Chondrocyte (in vitro differentiated cells): ENCODE data around the gene MYRIP. TPM values are rescaled to one million over a fixed set of nuclear protein-coding genes. Genes with fewer than 3 reads are reported as not detected.

Source experiments
- DNase-seq: peaks from one replicate; pipeline ENCODE4 v3.0.0; 2021; ENCODE audit warnings: mixed read lengths, low spot score
- H3K27ac Mint-ChIP-seq: one replicate; pipeline ENCODE4 v1.8.0; 2021; ENCODE audit warnings: mild to moderate bottlenecking, moderate library complexity, mixed read lengths; ENCODE audit not compliant: unreplicated experiment
- H3K27me3 Mint-ChIP-seq: 2 replicates; pipeline ENCODE4 v1.8.0; 2021; ENCODE audit warnings: low read depth, mixed read lengths
- H3K36me3 Mint-ChIP-seq: 2 replicates; pipeline ENCODE4 v1.8.0; 2021; ENCODE audit warnings: low read depth, mixed read lengths
- H3K4me1 Mint-ChIP-seq: 2 replicates; pipeline ENCODE4 v1.8.0; 2021; ENCODE audit warnings: low read depth, mild to moderate bottlenecking, mixed read lengths
- H3K4me3 Mint-ChIP-seq: one replicate; pipeline ENCODE4 v1.8.0; 2021; ENCODE audit warnings: mild to moderate bottlenecking, moderate library complexity, mixed read lengths; ENCODE audit not compliant: unreplicated experiment
- H3K9me3 Mint-ChIP-seq: 2 replicates; pipeline ENCODE4 v1.8.0; 2021; ENCODE audit warnings: low read depth, mixed read lengths
- total RNA-seq: library from RNA; stranded (reverse); gene quantifications from 3 replicates; pipeline ENCODE4 v1.2.1, GENCODE V29; 2021
- TF ChIP-seq, protein P1 (sequence below): fragments of 200-600 bp; sonication (generic); IDR thresholded peaks from 2 replicates; pipeline ENCODE4 v1.5.0; 2021; ENCODE audit warnings: antibody characterized with exemption, mild to moderate bottlenecking, moderate library complexity

The MYRIP gene
- total RNA-seq, 1 donor from 2014 or later = 0.12 TPM

DNA sequence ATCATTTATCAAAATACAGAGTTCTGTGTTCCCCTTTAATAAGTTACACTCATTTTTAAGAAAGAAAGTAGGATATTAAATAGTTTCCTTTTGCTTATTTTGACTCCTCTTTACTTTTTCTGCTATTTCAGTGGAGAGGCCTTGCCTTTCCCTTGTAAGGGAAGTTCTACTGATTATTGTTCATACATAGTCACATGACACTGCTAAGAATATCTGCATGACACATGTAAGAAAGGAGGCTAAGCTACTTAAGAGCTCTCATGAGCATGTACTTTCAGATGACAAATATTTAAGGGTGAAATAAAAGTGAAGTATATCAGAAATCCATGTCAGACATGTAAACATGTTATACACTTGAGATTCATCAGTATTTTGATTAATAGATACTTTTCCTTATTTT is 39.0 kb downstream of the MYRIP start:
- Mint-ChIP-seq H3K36me3 (no peaks in the 10 kb centered on the region), H3K27ac (no peak overlapping the region), H3K4me1 (no peaks in the 10 kb centered on the region), H3K4me3 (no peak overlapping the region), H3K27me3 (peaks cover 4% of the 10 kb centered on the region), H3K9me3 (peaks cover 2% of the 10 kb centered on the region)
- TF ChIP-seq, protein P1, sequence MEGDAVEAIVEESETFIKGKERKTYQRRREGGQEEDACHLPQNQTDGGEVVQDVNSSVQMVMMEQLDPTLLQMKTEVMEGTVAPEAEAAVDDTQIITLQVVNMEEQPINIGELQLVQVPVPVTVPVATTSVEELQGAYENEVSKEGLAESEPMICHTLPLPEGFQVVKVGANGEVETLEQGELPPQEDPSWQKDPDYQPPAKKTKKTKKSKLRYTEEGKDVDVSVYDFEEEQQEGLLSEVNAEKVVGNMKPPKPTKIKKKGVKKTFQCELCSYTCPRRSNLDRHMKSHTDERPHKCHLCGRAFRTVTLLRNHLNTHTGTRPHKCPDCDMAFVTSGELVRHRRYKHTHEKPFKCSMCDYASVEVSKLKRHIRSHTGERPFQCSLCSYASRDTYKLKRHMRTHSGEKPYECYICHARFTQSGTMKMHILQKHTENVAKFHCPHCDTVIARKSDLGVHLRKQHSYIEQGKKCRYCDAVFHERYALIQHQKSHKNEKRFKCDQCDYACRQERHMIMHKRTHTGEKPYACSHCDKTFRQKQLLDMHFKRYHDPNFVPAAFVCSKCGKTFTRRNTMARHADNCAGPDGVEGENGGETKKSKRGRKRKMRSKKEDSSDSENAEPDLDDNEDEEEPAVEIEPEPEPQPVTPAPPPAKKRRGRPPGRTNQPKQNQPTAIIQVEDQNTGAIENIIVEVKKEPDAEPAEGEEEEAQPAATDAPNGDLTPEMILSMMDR = no peak
- no peak for DNase-seq

DNA sequence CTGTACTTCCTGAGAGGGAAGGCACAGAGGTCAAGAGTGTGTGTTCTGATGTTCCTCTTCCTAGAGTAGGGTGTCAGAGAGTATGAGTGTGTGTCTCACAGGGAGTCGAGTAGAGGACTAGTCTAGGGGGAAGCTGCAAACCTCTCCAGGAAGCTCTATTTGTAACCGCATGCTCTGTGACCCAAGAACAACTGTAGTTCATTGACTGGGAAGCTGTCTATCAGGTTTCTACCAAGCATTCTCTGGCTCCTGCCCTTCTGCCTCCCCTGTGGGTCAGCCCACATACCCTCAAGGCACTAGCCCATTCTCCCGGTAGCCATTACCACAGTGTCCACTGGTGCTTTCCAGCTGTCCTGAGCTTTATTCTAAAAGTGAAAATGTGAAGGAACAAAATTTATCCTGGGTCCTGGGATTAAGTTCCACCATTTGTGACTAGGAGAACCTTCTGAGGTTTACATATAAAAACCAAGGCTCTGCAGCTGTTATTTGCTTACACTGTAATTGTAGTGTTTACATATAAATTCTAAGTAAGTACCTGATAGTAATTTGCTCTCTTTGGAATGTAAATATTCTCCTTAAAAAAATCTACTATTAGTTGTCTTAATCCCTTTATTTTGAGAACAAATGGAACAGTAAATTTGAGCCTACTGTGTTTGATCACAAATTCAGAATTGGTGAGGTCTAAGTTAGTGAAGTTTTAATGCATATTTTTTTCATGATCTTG is 40.7 kb downstream of the MYRIP start:
- Mint-ChIP-seq H3K36me3 (no peaks in the 10 kb centered on the region), H3K27me3 (peaks cover 4% of the 10 kb centered on the region), H3K4me3 (no peak overlapping the region), H3K9me3 (peaks cover 7% of the 10 kb centered on the region), H3K27ac (no peak overlapping the region), H3K4me1 (no peaks in the 10 kb centered on the region)
- no peak for DNase-seq
- TF ChIP-seq, protein P1 = no peak

DNA sequence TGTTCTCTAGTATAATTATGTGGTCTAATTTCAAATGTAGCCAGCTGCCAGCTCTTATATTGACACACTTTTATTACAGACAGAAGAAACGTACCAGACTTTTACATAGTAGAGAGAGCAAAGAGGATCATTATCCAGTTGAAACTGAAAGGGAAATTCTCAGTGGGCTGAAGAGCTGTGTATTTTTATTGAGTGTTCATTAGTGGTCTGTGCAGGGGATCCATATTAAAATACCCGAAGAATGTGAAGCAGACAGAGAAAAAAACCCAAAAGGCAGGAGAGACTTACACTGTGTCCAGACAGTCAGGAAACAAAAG is 41.3 kb downstream of the MYRIP start:
- TF ChIP-seq, protein P1 = no peak
- Mint-ChIP-seq H3K27ac (no peak overlapping the region), H3K4me1 (no peaks in the 10 kb centered on the region), H3K27me3 (peaks cover 4% of the 10 kb centered on the region), H3K9me3 (peaks cover 8% of the 10 kb centered on the region), H3K36me3 (no peaks in the 10 kb centered on the region), H3K4me3 (no peak overlapping the region)
- DNase-seq = no peak

DNA sequence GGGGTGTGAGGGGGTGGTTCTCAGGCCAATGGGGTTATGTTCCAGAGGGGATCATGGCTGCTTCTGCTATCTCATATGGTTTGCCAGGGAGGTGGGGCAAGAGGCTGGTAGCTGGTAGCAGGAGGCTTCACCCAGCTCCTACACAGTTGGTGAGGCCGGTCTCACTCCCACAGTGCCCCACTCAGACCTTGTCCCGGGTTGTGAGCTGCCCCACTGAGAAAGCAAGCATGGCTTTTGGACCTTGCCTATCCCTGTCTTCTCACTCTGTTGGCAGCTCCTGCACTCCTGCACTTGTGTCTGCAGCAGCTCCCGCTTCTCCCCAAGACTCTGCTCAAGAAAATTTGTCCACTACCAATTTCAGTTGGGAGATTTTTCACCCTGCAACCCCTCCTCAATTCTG is 46.1 kb downstream of the MYRIP start:
- no peaks in the 10 kb centered on the region for H3K36me3 Mint-ChIP-seq
- H3K27me3 Mint-ChIP-seq = peaks cover 3% of the 10 kb centered on the region
- TF ChIP-seq, protein P1 = no peak
- no peaks in the 10 kb centered on the region for H3K4me1 Mint-ChIP-seq
- no peak overlapping the region for H3K27ac Mint-ChIP-seq
- H3K9me3 Mint-ChIP-seq = peaks cover 31% of the 10 kb centered on the region
- no peak overlapping the region for H3K4me3 Mint-ChIP-seq
- DNase-seq = no peak

DNA sequence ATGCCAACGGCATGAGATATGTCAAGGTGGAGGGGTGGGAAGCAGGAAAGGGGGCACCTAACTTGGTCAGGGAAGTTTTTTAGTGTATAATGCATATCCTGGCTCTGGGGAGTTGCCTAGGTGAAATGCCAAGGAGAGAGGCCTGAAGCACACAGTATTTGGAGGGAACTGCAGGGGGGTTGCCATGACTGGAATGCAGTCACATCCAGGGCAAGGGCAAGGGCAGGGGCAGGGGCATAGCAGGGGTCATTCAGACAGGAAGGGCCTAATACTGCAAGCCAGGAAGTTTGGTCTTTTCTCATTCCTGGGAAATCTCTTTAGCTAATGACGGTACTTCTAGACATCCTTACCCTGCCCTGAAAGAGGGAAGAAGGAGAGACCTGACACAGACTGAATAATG is 60.5 kb downstream of the MYRIP start:
- no peak overlapping the region for H3K4me3 Mint-ChIP-seq
- TF ChIP-seq, protein P1 = no peak
- H3K4me1 Mint-ChIP-seq = no peaks in the 10 kb centered on the region
- no peak overlapping the region for H3K27ac Mint-ChIP-seq
- H3K9me3 Mint-ChIP-seq = peaks cover 9% of the 10 kb centered on the region
- H3K36me3 Mint-ChIP-seq = no peaks in the 10 kb centered on the region
- no peaks in the 10 kb centered on the region for H3K27me3 Mint-ChIP-seq
- DNase-seq = no peak
